Stimulated activated CD4-positive, alpha-beta T cell treated with anti-CD3 and anti-CD28 coated beads, Interleukin-15, amount 100 ng/mL, for 1 hour (primary cell): ENCODE measurements around the gene TSGA10IP.

ENCODE experiments used
- DNase-seq, 2 donors: peaks; one replicate each; pipeline ENCODE4 v3.0.0-alpha.2; 2020; ENCODE audit warnings: low read depth in 1 of 2, low spot score in 1 of 2

The TSGA10IP gene

DNA sequence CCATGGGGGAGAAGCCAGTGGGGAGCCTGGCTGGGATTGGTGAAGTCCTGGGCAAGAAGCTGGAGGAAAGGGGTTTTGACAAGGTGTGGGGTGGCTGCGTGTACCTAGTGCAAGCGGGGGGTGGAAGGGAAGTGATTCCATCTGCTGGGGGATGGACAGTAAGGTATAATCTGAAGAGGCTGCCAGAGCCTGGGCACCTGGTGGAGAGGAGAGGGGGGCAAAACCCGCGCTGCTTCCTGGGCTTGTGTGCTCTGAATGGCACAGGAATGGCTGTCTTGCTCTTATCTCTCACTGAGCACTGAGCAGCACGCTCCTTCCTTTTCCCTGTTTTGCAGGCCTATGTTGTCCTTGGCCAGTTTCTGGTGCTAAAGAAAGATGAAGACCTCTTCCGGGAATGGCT is 58.0 kb downstream of the TSGA10IP start:
- no peak for DNase-seq

DNA sequence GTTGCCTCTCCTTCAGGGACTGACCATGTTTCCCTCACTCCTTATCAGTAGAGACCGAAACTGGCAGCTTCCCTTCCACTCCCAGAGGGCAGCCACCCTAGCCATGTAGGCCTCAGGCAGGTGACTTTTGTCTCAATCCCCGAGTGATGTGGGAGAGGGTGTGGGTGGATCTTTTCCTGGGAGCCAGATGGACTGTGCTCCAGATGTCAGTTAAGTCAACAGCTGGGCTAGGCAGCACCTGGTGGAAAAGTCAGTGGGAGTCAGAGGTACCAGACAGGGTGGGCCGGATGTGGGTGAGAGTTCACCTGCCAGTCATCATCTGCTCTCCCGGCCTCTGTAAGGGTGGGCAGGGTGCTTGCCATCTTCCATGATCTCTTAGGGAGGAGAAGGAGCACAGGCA is 58.9 kb downstream of the TSGA10IP start:
- DNase-seq = no peak

DNA sequence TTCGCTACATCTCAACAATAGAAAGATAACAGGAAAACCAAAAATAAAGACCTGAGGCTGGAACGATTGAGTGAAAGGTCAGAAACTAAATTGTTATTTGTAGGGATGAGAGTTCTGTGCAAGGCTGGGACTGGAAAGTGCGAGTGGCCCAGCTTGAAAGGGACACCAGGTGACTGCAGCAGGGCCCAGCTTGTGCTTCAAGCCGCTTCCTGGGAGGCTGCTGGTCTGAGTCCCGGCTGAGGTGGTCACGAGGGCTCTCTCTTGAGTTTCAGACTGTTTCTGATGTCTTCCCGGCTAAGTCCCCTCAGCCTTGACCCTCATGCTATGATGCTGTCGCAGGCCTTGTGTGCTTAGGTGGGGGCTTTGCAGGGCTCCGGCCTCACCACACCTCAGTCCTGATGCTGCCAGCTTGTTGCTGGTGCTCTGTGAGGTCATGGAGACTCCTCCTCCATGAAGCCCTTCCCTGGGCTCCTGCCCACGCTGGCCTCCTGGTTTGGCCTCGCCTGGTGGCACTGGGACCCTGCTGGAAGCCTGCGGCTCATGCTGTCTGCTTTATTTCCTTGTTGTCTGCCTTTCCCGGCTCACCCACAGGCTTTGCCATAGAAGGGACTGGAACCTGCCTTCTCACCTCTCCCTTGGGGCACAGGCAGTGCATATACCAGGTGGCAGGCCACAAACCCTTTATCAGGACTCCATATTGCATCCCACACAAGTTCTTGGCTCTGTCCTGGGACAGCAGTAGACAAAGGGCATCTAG is 61.0 kb downstream of the TSGA10IP start:
- DNase-seq = no peak

DNA sequence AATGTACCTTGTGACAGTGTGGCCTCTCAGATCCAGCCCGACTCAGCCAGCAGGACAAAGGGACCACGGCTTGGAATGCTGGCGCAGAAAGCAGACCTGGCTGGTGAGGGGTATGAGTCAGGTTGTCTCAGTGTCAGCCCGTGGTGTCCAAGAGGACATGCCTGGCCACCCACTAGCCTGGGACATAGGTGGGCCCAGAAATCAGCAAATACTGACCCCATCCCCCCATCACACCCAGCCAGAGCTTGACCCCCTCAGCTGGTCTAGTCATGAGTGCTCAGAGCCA is 61.6 kb downstream of the TSGA10IP start:
- DNase-seq = no peak

DNA sequence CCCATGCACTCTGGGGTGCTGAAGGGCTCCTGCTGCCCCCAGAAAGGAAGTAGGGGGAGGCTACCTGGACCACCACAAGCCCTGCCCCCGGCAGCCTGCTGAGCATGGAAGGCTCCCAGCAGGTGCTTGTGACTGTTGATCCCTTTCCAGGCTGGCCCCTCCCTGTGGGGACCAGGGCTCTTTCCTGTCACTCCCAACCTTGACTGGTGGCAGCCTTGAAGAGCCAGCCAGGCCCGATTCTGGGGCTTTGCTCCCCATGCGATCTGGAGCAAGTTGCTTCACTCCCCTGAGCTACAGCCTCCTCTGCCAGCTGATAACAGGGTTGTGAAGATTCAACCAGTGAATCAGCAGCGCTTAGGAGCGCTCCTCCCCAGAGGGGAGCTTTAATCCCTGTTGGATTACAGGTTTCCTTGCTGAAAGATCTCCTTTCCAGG is 61.9 kb downstream of the TSGA10IP start:
- DNase-seq = no peak

DNA sequence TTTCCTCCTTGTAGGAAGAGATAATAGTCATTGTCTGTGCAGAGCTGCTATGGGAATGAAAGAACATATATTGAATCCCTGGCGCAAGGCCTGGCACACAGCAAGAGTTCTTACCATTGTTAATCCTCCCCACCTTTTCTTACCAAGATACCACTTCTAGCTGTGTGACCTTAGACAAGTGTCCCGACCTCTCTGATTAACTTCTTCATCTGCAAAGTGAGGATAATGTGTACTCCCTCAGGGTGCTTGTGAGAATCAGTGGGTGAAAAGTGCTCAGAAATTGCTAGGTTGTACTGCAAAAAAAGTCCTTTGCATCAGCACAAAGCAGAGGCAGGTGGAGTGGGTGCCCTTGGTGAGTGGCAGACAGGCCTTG is 62.8 kb downstream of the TSGA10IP start:
- DNase-seq = no peak

DNA sequence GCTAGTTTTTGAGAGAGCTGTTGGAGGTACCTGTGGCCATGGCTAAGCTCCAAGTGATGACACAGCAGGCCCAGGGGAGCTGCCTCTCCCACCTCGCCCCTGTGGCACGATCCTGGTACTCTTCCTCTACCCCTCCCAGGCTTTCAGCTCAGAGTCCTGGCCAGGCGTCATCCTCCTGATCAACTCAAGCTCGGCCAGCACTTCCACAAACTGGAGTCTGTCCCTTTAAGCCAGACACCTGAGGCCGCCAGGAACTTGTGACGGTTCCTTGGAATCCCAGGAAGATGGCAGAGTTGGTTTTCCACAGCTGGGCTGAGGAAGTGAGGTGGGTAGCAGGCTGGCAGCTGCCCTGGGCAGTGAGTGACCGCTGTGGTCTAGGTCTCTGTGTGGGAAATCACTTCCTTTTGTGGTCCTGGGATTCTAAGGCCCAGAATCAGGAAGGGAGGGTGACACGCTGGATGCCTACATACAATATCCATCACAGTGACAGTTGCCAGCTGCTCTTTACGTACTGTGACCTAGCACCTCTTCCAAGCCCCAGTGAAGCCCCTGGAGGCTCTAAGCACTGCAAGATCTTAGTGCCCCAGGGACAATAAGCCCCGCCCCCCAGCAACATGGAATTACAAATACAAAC is 63.3 kb downstream of the TSGA10IP start:
- no peak for DNase-seq
